Measurements from ENCODE around the gene DDX20. TPM values are rescaled to one million over a fixed set of nuclear protein-coding genes. Genes with fewer than 3 reads are reported as not detected.

DDX20 gene
- polyA plus RNA-seq, 1 of the 3 experiments (the other 2 are of a cell fraction) = 3.8 TPM

GRCh38 chr1:111758373-111758772 lies 2.7 kb downstream of the DDX20 start:
- Histone ChIP-seq H3K27me3 (ENCODE audit: insufficient read depth) (no peaks in the 10 kb centered on the region), H3K9me3 (no peaks in the 10 kb centered on the region), H4K20me1 (ENCODE audit: insufficient read depth) (no peaks in the 10 kb centered on the region), H3K79me2 (ENCODE audit: insufficient read depth) (peaks cover 49% of the 10 kb centered on the region), H3F3A (replicated peaks; ENCODE audit: insufficient read depth) (peaks cover 20% of the 10 kb centered on the region), H3K36me3 (replicated peaks in 1 of 2; ENCODE audit: control insufficient read depth in 1 of 2, insufficient read depth in 2 of 2, low read length in 1 of 2) (peaks cover 32 to 43% of the 10 kb centered on the region in 2 experiments), H3K4me1 (ENCODE audit: control insufficient read depth in 1 of 2, insufficient read depth in 2 of 2, low read depth in 1 of 2, low read length in 1 of 2) (peaks cover 9 to 23% of the 10 kb centered on the region in 2 experiments), H3K9ac (no peak overlapping the region), H3K4me3 (ENCODE audit: low read depth in 2 of 2, low read length in 1 of 2) (no peak overlapping the region), H3K4me2 (no peak overlapping the region), H3K9me2 (no peaks in the 10 kb centered on the region), H3K27ac (ENCODE audit: low read depth in 2 of 2, low read length in 1 of 2) (no peak overlapping the region), H2AFZ (ENCODE audit: low read depth) (no peak overlapping the region)
- peak; percentile 22 for DNase-seq
- 95% methylated on average over 2 of the region's 2 CpGs for WGBS (ENCODE audit: low lambda C conversion rate)
- TF ChIP-seq TCF12 (IDR thresholded peaks at IDR 0.05) = no peak
- no peak for TF ChIP-seq SMC3 (IDR thresholded peaks at IDR 0.05; ENCODE audit: low read depth, low read length)
- no peak for TF ChIP-seq FOXJ3 (CRISPR knock-in tag; IDR thresholded peaks at IDR 0.05)
- no peak for TF ChIP-seq ZBTB33 (IDR thresholded peaks at IDR 0.05; ENCODE audit: borderline replicate concordance, low read depth)
- peak; percentile 30 for TF ChIP-seq CTCF (IDR thresholded peaks at IDR 0.05)
- TF ChIP-seq, protein P1, sequence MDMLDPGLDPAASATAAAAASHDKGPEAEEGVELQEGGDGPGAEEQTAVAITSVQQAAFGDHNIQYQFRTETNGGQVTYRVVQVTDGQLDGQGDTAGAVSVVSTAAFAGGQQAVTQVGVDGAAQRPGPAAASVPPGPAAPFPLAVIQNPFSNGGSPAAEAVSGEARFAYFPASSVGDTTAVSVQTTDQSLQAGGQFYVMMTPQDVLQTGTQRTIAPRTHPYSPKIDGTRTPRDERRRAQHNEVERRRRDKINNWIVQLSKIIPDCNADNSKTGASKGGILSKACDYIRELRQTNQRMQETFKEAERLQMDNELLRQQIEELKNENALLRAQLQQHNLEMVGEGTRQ (IDR thresholded peaks at IDR 0.05; ENCODE audit: borderline replicate concordance, low read depth, low read length) = no peak
- TF ChIP-seq RAD21 (IDR thresholded peaks at IDR 0.05; ENCODE audit: low read length) = peak; percentile 8; the same call in 1 of the 2 replicates
- ChIA-PET CTCF (interaction anchor here (5.2 kb wide), 1 partner anchor 9 kb away, joined by 48 read pairs; no protein-coding TSS in a partner anchor), POLR2A (interaction anchor here (0.5 kb wide), 1 partner anchor 11 kb away, joined by 3 read pairs; no protein-coding TSS in a partner anchor)

- Histone ChIP-seq H3K27me3 (ENCODE audit: insufficient read depth) (no peaks in the 10 kb centered on the region), H3K9me2 (no peaks in the 10 kb centered on the region), H3K27ac (ENCODE audit: low read depth in 2 of 2, low read length in 1 of 2) (peak overlapping the region in 1 of 2 experiments; percentile 41; a peak in 1 of 4 replicates), H4K20me1 (ENCODE audit: insufficient read depth) (no peaks in the 10 kb centered on the region), H3K9me3 (no peaks in the 10 kb centered on the region), H3F3A (replicated peaks; ENCODE audit: insufficient read depth) (peaks cover 11% of the 10 kb centered on the region), H3K79me2 (ENCODE audit: insufficient read depth) (peaks cover 45% of the 10 kb centered on the region), H3K9ac (peak overlapping the region; percentile 20; the same call in 1 of the 2 replicates), H3K4me1 (ENCODE audit: control insufficient read depth in 1 of 2, insufficient read depth in 2 of 2, low read depth in 1 of 2, low read length in 1 of 2) (peaks cover 5 to 19% of the 10 kb centered on the region in 2 experiments; a peak in 3 of 4 replicates), H3K36me3 (replicated peaks in 1 of 2; ENCODE audit: control insufficient read depth in 1 of 2, insufficient read depth in 2 of 2, low read length in 1 of 2) (peaks cover 63 to 72% of the 10 kb centered on the region in 2 experiments), H3K4me2 (peak overlapping the region; percentile 43; the same call in 1 of the 2 replicates), H3K4me3 (ENCODE audit: low read depth in 2 of 2, low read length in 1 of 2) (no peak overlapping the region), H2AFZ (ENCODE audit: low read depth) (no peak overlapping the region)
- CTCF ChIA-PET = interaction anchor here (0.8 to 3.3 kb wide), 2 partner anchors 46 to 84 kb away, joined by 3 to 15 read pairs; no protein-coding TSS in a partner anchor
- no peak for DNase-seq
- POLR2A ChIA-PET = no interaction called here
- 91% methylated on average over 2 of the region's 2 CpGs for WGBS (ENCODE audit: low lambda C conversion rate)
- TF ChIP-seq MXI1 (IDR thresholded peaks at IDR 0.05; ENCODE audit: low read depth, low read length) (no peak), ELF1 (IDR thresholded peaks at IDR 0.05) (no peak), RCOR1 (IDR thresholded peaks at IDR 0.05; ENCODE audit: low read length) (no peak)
These were observed 6.0 kb downstream of the DDX20 start for GRCh38 chr1:111761717-111762116.

All from SK-N-SH (cell line).